HG03045 (cell line): ENCODE data around the gene PPP1R14C.
"Not testable (repeated sequence)": the region's sequence is repeated elsewhere in the genome, so short reads cannot be mapped to it uniquely, and the experiment has no call there.

Experiments used
- ATAC-seq: cut with Tn5 transposase; IDR thresholded peaks from one replicate; pipeline ENCODE4 v1.9.1; 2021; ENCODE audit warnings: mild to moderate bottlenecking, moderate library complexity; ENCODE audit not compliant: unreplicated experiment

Gene PPP1R14C

DNA sequence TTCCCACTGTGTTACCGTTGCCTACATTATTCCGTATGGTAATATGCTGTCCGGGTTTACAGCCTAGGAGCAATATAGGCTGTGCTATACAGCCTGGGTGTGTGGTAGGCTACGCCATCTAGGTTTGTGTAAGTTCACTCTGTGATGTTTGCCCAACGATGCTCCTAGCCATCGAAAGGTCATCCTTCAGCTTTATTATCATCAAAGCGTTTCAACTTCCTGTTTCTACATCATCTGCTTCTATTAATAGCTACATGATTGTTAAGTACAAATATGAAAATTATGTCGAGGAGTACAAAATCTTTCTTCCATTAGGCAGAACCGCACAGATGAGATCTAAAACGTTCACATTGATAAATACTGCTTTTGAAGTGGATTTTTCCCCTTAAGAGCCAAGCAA lies 69.9 kb downstream of the PPP1R14C start:
- ATAC-seq = no peak

DNA sequence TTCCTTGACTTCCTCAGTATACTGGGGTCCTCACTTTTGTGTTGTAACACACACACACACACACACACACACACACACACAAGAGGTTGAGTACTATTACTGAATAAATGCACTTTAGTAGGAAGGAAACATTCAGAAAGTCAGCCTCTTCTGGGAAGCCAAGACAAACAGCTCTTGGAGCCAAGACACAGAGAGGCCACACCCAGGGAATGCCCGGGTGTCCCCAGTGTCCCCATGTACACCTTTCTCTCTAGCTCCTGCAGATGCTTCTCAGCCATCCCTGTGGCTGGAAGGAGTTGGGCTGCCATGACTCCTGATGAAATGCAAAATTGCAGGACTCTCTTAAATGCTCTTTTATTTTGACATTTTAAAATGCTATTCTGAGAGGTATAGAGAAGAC lies 70.5 kb downstream of the PPP1R14C start:
- ATAC-seq = no peak

DNA sequence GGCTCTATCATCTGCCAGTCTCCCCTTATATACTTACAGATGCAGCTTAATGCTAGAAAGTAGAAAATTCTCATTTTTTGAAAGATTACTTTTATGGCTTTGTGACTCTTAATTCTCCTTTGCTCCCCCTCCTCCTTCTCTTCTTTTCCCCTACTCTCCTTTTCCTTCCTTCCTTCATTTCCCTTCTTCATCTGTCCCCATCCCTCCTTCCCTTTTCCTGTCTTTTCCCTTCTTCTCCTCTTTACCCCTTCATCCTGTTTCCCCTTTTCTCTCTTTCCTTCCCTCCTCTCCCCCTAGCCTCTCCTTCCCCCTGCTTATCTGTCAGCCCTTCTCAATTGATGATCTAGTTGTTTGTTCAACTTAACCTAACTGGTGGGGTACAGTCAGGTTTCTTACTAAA lies 71.5 kb downstream of the PPP1R14C start:
- no peak for ATAC-seq

DNA sequence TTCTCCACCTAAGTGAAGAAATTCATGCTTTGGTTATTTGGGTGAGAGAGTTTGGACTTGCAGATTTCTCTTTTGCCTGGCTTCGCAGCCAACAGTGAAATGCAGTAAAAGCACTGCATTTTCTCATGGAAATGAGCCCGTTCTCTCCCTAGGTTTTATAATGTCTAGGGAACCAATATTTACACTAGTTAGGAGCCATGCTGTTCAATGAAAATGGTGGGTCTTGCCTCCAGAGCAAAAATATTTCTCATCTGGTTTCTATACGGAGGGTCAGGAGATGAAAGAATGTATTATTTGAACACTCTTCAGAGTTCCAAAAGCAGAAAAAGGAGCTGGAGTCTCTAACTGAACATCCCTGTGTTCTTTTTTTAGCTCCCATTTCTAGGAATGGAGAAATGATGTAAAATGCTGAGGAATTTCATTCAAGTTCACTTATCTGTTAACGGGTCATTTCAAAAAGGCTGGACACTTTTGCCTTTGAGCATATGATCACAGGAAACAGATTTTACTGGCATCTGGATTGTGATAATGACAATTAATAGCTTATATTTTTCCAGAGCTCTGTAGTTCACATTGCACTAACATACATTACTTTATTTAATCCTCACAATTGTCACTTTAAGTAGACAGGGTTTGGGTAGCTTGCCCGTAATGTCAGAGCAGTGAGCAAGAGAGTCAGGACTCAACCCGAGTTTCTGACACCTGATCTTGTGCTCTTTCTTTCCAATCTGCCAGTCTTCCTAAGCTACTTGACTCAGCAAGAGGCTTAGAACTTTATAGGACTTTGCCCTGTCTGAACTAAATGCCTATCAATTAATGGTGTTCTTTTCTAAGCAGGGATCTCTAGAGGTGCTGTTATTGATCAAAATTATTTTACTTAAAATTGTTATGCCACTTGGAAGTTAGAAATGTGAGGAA lies 78.0 kb downstream of the PPP1R14C start:
- ATAC-seq = no peak

DNA sequence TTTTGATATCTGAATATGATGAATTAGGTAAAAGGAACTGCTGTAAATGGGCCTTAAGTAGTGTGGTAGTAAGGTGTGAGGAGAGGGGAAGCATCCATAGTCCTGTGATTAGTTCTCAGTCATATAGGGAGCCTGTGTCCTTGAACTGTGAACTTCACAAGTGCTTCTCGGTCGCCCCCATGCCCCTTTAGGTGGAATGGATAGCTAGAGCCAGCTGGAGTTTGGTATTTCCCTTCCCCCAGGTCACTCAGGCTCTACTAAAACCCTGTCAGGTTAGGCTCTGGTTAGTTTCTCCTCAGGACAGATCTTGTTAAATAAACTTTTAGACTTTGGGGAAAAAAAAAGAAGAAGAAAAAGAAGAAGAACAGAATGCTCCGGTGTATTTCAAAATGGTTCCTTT lies 82.0 kb downstream of the PPP1R14C start:
- ATAC-seq = no peak

DNA sequence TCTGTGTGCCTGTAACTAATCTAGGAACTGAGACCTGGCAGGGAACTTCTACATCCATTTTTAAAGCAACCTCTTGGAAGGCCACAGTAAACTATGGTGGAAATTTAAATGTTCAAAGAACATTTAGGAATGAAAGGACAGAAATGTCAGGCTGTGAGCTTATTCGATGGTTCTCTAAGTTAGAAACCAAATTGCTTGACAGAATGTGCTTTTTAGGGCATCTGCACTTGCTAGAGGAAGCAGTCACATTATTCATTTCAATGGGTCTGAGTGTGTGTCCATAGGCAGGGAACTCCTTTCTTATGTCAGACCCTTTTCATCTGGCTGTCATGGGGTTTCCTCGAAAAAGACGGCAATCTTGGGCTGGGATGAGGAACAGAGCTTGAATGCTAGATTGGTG lies 84.4 kb downstream of the PPP1R14C start:
- no peak for ATAC-seq

DNA sequence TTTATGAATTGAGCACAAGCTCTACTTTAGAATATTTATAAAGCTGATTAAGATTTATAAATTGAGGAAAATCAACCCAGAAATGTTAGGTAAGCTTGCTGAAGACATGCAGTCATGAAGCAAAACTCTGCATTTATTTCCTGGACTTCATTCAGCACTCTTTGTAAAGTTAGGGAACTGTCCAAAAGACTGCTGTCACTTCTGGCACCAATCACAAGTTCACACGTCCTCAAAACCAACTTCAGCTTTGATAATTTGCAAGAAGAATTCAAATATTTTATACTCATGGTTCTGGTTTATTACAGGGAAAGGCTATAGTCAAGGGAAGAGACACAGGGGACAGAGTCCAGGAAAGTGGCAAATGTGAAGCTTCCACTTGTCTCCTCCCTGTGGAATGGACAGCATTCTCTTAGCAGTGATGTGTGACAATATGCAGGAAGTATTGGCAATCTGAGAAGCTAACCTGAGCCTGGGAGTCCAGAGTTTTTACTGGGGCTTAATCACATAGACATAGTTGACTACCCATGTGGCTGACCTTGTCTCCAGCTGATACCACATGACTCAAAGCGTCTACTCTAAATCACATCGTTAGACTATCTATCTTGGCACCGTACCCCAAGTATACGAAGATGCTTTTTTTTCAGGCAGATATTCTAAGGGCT lies 85.4 kb downstream of the PPP1R14C start:
- no peak for ATAC-seq

DNA sequence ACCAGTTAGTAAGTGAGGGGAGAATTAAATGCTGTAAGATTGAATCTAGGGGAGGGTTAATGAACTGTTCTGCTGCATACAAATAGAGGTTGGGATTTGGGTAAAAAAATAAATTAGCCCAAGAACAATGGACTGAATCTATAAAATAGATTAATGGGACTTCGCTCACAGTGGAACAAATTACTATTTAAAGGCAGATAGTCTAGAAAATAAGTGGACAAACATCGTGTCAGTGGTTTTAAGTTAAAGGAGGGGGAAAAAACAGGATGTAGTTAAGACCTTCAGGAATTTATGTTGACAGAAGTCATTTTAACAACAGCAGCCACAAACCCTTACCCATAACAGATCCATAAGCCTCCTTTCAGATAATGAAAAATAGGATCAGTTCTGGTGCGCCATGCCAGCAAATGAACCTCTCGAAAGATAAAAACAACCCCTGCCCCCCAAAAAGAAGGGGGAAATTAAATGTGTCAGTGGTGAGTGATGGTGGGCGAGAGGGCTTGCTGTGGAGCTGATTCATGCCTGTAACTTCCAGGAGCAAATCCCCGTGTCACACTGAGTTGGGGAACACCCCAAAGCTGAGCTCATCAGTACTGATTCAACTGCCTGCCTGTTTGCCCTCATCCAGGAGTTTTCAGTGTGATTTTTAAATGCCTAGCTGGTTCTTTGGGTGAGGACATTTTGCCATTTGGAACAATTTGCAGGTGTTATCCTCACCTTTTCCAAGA lies 86.8 kb downstream of the PPP1R14C start:
- ATAC-seq = no peak

DNA sequence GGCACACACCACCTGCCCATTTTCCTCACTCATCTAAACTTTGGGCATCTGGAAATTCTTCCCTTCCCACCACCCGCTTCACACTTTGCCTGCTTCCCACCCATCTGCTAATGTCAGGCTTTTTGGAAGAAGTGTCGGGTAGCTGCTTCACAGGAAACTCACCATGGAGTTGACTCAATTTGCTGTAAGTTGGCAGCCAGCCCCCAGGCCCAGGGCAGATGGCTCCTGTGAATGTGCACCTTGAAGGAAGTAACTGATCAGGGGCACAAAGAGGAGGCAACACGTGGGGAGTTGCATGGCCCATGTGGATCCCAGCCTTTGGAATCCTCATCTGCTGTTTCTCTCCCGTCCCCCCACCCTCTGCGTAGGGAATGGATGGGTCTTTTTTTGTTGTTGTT lies 87.3 kb downstream of the PPP1R14C start:
- no peak for ATAC-seq

DNA sequence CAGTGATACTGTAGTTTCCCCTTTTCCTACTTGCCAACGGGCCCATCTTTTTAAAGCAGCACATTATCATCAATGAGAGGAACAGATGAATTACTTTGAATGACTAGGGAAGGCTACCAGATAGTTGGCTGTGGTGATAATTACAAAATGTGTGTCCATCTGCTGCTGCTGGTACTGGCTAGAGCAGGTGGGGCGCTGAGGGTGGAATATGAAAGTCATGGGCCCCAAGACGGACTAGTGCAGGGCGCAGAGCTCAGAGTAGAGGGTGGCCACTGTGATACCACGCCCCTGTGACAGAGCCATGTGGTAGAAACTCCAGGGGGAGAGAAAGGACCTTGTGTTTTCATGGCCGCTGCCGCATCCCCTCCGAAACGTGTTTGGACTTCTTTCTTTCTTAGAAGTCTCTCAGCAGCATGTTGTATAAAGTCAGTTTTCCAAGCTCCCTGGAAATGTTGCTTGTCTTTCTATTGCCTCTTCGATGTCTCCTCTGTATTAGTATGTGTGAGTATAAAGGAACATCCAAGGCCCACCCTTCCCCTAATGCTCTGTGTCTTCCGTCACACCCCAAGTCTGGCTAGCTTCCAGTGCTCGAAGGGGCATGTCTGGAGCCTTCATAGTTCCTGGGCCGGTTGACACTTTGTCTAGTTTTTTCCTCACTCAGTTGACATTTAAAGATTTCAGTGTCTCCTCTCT lies 88.1 kb downstream of the PPP1R14C start:
- ATAC-seq = no peak

DNA sequence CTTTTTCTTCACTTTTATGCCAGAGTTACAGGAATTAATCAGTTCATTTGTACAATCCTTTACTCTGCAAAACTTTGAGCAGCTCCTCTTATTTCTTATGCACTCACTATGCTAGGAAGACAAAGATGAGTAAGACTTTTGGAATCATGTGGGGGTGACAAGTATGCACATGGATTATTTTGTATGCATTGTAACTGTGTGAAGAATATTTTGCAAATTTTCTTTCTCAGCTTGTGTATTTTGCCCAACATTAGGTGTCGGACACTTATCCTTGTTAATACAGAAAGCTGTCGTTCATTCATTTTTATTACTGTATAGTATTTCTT lies 88.6 kb downstream of the PPP1R14C start:
- no peak for ATAC-seq

DNA sequence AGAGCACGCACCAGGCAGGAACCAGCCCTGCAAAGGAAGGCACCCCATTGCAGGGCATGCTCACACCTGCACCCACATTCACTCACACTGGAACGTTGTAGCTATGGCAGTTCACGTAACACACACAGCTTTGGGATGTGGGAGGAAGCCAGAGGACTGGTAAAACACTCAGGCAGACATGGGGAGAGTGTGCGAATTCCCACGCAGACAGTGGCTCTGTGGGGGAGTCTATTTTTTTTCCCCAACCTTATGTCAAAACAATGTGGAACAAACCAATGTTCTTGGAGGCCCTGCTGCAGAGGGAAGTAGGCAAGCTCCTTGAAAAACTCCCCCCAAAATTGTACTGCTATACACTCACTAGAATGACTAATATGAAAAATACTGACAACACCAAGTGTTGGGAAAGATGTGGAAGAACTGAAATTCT lies 91.0 kb downstream of the PPP1R14C start:
- no peak for ATAC-seq

DNA sequence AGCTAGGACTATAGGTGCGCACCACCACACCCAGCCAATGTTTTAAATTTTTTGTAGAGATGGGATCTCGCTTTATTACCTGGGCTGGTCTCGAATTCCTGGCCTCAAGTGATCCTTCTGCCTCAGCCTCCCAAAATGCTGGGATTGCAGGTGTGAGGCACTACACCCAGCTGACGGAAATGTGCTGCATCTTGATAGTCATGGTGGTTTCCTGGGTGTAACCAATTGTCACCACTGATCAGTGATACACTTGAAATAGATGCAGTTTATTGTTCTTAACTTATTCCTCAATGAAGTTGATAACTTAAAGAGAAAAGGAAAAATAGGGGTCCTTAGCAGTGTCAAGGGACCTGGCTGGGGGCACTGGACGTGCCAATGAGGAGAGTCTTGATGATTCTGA lies 92.4 kb downstream of the PPP1R14C start:
- no peak for ATAC-seq

DNA sequence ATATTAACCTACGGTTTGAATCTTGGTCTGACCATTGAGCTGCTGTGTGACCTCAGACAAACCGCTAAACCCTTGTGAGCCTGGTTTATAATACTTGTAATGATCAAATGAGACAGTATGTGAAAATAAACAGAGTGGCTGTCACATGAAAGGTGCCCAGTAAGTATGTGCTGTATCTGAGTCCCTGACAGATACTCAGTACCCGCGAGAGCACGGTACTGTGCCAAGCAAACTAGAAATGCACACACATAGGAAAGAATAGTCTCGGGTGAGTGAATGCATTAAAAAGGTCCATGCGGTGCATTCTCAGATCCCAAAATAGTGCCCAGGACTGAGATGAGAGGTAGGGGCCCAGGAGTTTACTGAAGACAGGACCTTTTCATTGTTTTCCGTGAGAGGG lies 93.3 kb downstream of the PPP1R14C start:
- ATAC-seq = no peak

DNA sequence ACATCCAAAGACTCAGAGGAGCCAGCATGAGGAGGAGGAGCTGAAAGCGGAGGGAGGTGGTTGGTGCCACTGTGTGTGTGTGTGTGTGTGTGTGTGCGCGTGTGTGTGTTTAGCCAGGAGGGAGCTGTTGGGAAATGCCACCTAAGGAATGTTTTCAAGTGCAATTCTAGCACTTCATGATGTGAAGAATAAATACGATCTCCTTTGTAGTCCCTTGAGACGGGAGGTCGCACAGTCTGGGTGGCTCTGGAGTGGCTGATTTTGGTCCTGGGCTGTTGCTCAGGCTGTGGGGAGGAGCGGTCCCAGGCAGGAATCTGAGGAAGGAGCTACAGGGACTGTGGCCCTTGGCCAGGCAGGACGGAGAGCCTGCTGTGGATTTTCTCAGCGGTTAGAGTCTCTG lies 93.7 kb downstream of the PPP1R14C start:
- ATAC-seq = no peak

DNA sequence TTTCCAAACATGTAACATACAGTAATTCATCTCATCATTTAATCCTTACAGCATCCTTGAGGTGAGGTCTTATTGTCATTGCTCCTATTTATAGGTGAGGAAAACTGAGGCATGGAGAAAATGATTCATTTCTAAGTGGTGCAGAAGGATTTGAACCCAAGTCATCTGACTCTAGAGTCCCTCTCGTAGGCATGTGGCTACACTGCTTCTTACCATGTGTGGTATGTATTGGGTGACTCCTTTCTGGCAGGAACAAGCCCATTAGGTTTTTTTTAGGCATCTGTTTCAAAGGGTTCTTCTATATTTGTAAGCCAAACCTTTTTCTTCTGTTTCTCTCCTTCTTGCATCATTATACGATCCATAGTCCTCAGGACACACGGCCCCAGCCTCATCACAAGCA lies 94.8 kb downstream of the PPP1R14C start:
- no peak for ATAC-seq

DNA sequence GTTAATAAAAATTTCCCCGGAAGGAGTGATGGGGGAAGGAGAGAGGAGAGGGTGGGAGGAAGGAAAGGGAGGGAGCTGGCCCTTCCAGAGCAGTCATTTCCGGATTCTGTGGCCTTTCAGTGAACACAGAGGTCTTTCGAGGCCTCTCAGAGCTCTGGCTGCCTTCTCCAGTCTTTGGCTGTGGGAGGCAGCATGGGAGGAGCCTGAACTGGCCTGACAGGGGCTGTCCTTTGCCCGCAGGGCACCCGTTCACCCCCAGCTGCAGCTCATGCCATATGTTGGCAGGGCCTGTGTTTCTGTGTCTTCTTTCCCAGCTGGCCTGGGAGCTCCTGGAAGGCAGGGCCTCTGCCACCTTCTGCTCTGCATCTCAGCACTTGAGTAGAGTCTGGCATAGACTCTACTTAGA lies 95.5 kb downstream of the PPP1R14C start:
- ATAC-seq = no peak

DNA sequence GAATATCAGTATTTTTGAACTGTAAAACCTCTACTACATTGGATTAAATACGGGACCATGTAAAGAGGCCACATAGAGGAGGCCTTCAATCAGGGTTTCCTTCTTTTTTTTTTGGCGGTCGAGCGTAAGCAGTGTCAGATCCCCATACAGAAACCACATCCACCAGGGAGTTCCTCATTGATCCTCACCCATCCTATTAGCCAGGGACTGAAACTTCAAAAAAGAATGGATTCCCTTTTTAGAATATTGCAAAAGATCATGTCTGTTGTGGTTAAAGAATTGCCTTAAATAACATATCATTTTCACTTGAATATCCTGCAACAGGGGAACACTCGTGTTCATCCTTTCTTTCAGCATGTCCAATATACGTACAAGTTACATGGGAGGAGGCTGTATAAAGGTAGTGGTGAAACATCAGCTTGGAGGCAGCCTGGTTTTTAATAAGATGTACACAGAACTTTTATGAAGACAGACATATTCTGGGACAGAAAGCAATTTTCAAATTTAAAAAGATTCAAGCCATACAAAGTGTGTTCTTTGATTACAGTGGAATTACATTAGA lies 96.1 kb downstream of the PPP1R14C start:
- ATAC-seq = no peak

DNA sequence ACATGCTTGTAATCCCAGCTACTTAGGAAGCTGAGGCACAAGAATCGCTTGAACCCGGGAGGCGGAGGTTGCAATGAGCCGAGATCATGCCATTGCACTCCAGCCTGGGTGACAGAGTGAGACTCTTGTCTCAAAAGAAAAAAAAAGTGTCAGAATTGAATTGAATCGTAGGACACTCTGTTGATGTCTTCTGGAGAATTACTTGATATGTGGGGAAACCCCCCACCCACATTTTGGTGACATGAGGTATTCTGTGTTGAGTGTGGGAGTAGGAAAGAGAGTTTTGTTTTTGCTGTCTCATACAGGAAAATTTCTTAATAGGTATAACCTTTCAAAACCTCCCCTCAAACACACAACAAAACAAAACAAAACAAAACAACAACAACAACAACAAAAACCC lies 98.9 kb downstream of the PPP1R14C start:
- not testable (repeated sequence) for ATAC-seq

DNA sequence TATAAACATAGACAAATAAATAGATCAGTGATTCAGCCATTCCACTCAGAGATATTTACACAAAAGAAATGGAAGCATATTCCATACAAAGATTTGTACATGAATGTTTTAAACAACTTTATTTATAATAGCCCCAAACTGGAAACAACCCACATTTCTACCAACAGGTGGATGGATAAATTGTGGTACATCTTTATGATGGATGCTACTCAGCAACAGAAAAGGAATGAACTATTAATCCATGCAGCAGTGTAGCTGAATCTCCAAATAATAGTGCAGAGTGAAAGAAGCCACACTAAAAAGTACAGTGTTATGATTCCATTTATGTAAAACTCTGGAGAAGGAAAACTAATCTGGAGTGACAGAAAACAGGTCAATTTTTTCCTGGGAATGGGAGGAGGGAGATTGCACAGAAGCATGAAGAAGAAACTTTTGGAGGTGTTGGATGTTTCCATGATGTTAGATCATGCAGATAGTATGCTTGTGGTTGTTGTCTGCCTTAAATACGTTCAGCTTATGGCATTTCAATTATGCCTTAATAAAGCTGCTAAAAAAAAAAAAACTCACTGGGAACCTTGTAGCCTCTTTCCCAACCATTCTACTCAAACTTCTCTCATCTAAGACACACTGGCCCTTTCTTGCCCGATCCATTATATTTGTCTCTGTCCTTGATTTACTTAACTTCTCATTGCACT lies 100.9 kb downstream of the PPP1R14C start:
- ATAC-seq = no peak
